ENCODE data around the gene RNF150.

Gene RNF150

DNA sequence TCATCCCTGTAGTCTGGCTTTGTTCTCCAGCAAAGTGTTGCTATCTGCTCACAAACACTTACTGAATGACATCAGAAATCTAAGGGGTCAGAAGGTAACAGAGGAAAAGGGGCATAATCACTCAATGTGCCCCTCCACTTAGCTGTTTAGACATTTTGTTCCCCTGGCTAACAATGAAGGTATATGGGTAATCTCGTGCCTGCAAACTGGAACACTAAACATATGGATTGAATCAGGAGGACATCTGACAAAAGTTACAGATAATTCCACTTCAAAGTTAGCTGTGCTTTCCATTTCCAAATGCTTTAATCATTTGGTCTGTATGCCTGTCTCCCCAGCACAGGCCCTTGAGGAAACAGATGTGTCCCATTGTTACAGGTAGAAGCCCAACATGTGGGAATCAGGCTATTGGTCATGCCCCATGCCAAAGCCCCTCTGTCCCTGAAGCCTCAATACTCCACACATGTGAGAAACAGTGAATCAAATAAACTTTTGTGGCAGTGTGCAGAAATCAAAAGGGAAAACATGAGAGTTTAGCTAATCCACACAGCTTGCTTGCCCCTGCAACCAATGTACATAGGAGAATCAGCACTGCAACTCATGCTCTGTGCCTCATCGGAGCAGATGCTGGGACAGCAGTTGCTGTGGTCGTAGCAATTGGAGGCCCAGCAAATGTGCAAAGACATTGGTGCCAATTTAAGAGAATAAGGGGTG lies 111.7 kb downstream of the RNF150 start:
- DNase-seq = no peak

- no peak for DNase-seq
Observed at GRCh38 chr4:141020801-141021261, 112.4 kb downstream of the RNF150 start.

DNA sequence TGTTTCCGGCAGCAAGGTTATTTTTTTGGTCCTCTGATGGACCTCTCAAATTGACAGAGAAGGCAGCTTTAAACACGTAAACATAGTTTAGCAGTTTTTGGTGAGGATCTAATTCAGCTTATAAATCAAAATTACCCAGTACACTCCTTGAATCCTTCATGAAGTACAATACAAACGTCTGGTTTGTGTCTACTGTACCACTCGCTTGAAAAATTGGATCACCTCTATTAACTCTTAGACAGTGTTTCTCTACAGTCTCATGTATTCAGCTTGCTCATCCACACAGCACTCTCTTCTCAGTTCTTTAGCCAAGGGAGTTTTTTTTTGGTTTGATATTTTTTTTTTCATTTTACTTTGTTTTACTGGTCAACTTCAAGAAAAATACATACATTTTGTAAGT lies 113.5 kb downstream of the RNF150 start:
- no peak for DNase-seq

DNA sequence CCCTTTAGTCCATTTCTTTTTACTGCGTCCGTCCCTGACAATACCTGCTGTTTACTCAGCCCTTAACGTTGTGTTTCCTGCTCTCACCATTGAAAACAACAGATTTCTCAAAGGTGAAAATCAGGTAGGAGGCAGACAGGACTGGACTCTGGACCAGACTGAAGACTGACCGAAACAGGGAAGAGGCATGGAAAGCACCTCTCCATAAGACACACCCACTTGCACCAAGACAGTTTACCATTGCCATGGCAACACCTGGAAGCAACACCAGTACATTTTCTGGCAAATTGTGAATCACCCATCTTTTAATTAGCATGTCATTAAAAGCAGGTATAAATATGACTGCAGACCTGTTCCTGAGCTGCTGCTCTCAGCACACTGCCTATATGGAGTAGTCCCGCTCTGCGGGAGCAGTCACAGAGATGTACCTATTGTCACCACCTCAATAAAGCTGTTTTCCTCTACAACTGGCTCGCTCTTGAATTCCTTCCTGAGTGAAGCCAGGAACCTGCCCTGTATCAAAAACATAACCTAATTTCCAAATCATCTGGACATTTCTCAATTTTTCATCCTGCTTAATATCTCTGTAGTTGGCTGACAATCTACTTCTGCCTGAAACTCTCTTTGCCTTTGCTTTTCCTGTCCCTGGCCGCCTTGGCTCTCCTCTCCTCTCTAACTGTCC lies 117.0 kb downstream of the RNF150 start:
- no peak for DNase-seq

DNA sequence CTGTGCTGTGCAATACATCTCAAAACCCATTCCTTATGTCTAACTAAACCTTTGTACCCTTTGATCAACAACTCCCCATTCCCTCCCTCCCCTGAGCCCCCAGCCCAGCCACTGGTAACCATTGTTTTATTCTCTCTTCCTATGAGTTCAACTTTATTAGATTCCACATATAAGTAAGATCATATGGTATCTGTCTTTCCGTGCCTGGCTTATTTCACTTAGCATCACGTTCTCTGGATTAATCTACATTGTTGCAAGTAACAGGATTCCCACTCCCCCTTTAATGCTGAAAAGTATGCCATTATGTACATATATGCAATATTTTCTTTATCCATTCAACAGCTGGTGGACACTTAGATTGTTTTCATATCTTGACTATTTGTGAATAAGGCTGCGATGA lies 119.4 kb downstream of the RNF150 start:
- DNase-seq = no peak

- no peak for DNase-seq
Observed at GRCh38 chr4:141011901-141012315, 121.4 kb downstream of the RNF150 start.

DNA sequence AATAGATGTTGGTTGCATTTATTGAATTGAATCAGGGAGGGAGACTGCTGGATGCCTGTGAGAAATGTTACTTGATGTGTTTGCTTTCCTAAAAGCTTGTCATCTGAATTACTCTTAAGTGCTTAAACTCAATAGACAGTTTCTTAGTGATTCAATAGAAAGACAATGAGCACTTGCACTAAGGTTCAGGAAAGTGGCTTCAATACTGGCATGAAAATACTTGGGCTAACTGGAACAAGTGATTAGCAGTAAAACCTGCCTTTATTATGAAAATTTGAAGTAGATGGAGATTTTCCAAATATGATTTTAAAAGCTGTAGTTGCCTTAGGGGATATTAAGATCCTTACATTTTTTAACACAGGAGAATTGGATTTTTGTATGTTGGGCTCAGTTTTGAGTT lies 123.3 kb downstream of the RNF150 start:
- no peak for DNase-seq

GRCh38 chr4:141009129-141009528 lies 124.1 kb downstream of the RNF150 start:
- DNase-seq = no peak

DNA sequence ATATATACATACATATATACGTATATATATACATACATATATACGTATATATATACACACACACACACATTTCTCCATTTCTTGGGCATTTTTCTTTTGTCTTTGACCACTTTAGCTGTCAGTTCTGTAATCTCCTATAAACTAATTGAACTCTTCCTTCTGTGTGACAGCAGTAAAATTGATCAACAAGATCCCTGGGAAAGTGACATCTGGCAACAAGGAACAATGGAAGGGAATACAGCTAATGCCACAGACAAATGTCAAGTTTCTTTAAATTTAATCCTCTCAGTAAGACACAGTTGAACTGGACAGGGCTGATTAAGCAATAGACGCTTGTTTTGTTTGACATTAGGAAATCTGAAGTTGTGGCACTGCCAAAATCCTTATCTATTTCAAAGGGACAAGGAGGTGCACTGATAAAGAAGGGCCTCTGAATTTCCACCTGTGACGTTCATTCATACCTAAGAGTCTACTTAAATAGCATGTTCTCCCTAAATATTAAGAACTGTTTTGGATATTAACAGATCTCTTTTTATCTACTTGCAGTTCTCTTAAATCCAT lies 126.9 kb downstream of the RNF150 start:
- no peak for DNase-seq

- no peak for DNase-seq
Observed at GRCh38 chr4:141004823-141005222, 128.4 kb downstream of the RNF150 start.

DNA sequence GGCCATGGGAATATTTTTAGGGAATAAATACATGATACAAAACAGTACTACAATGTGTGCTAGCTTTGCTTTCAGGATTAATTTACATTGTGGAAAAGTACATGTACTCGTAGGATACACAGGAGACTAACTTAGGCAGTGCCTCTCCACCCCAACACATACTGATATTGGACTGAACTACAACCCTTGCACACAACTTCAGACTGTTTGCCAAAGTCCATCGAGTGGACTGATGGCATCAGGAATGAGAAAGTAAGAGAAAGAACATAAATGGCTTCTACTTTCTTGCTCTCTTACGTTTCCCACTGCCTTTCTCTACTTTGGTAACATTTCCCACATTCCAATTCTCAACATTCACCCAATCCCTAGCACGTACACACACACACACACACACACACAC lies 130.1 kb downstream of the RNF150 start:
- no peak for DNase-seq

GRCh38 chr4:141002323-141002805 lies 130.9 kb downstream of the RNF150 start:
- no peak for DNase-seq

DNA sequence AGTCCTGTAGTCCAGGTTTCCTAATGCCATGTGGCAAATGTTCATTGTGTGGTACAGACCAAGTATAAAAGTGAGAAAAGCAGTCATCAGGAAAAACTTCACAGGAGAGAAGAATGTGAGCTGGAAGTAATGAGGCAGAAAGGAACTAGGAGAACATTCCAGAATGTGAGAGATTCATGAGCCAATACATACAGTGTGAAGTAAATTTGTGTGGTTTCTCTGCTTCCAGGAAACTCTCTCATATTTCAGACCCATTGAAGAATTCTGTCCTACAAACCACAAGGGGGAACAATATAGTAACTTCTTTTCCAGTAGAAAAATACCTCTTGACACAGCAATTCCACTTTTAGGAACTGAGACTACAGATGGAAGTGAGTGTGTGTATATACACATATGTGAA lies 136.5 kb downstream of the RNF150 start:
- no peak for DNase-seq

- DNase-seq = no peak
Observed at GRCh38 chr4:140995058-140995457, 138.2 kb downstream of the RNF150 start.

DNA sequence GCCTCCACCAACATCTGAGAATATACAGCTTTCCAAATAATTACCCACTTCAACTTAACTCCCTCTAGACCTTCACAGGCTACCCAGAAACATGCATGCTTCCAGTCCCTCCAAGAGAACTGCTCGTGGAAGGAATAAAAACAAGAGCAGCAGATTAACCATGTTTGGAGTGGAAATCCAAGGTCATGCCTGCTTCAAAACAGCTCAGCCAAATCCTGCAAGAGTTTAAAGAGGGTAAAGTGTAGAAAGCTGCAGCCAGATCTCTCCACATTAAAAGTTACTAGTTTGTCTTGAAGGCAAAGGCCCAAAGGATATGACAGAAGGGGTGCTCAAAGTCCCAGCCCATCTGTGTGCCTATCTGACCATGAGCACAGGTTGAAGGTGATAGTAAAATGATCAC lies 139.3 kb downstream of the RNF150 start:
- no peak for DNase-seq

GRCh38 chr4:140993370-140993769 lies 139.9 kb downstream of the RNF150 start:
- DNase-seq = no peak

DNA sequence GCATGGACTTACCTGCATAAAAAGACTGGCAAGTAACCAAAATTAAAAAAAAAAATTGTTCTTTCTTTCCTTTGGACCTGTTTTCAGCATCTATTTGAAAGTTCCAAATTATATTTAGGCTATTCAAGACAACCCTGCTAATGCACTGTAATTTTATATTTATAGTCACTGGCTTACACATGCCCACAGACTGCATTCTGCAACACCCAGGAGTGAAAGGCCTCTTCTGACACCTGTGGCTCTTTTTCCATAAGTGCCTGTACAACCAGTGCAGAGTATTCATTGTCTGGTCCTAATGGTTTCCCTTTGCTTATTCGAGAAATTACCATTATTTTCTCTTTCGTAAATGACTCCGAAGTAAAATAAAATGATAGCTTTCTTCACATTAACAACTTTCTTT lies 143.3 kb downstream of the RNF150 start:
- no peak for DNase-seq

DNA sequence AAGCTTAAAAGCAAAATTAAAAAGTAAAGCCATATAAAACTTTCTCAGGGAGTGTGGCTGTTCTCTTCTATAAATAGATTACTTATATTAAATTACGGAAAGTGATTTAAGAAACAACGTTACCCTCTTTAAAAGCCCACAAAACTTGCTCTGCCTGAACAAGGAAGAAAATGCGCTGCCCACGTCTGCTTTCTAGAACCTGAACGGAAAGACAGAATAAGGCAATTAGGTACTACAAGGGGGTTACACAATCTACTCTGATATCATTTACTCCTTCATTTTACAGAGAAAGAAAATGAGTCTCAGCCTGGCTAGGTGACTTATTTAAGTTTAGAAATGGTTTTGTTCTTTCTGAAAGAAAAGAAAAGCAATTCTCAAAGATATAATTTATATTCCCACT lies 147.2 kb downstream of the RNF150 start:
- no peak for DNase-seq

- no peak for DNase-seq
Observed at GRCh38 chr4:140982613-140983340, 150.5 kb downstream of the RNF150 start.

GRCh38 chr4:140980426-140981200 lies 152.7 kb downstream of the RNF150 start:
- DNase-seq = no peak

- no peak for DNase-seq
Observed at GRCh38 chr4:140976768-140977167, 156.5 kb downstream of the RNF150 start.

- DNase-seq = no peak
Observed at GRCh38 chr4:140971077-140971792, 162.0 kb downstream of the RNF150 start.
